ENCODE measurements around the gene STARD3NL. TPM values are rescaled to one million over a fixed set of nuclear protein-coding genes. Genes with fewer than 3 reads are reported as not detected.
"Not testable (repeated sequence)": the region's sequence is repeated elsewhere in the genome, so short reads cannot be mapped to it uniquely, and the experiment has no call there.

Gene STARD3NL
- total and polyA plus RNA-seq, 7 donors, result 11.1 to 28.5 (median 15.6) TPM

GRCh38 chr7:38265958-38266357 lies 87.9 kb downstream of the STARD3NL start:
- H3K4me1 ChIP-seq; H3K36me3 ChIP-seq (ENCODE audit: insufficient read depth in 1 of 2, low read depth in 1 of 2); H3K27ac ChIP-seq; H3K27me3 ChIP-seq (ENCODE audit: insufficient read depth in 3 of 3, low read length in 2 of 3); DNase-seq; H3K9me3 ChIP-seq; H3K4me3 ChIP-seq; ATAC-seq; intact Hi-C loops (cut with DNase I): not testable (repeated sequence)
- 55 to 61% (median 56%) methylated on average over 3 of the region's 3 CpGs for WGBS, 3 donors

GRCh38 chr7:38269704-38270346 lies 91.8 kb downstream of the STARD3NL start:
- intact Hi-C loops (cut with DNase I); H3K4me1 ChIP-seq: not testable (repeated sequence)
- 73 to 81% (median 80%) methylated on average over 4 of the region's 4 CpGs for WGBS, 3 donors

GRCh38 chr7:38270405-38270804 lies 92.4 kb downstream of the STARD3NL start:
- H3K4me1 ChIP-seq; intact Hi-C loops (cut with DNase I); H3K27me3 ChIP-seq (ENCODE audit: insufficient read depth in 3 of 3, low read length in 2 of 3); DNase-seq; H3K9me3 ChIP-seq; H3K4me3 ChIP-seq; ATAC-seq; H3K27ac ChIP-seq; H3K36me3 ChIP-seq (ENCODE audit: insufficient read depth in 1 of 2, low read depth in 1 of 2): not testable (repeated sequence)
- 80 to 83% (median 82%) methylated on average over 1 of the region's 2 CpGs for WGBS, 3 donors

More at GRCh38 chr7:38269704-38270346, 91.8 kb downstream of the STARD3NL start:
- not testable (repeated sequence) for DNase-seq; H3K4me3 ChIP-seq; H3K27me3 ChIP-seq (ENCODE audit: insufficient read depth in 3 of 3, low read length in 2 of 3); H3K9me3 ChIP-seq; H3K27ac ChIP-seq; ATAC-seq; H3K36me3 ChIP-seq (ENCODE audit: insufficient read depth in 1 of 2, low read depth in 1 of 2)

- Histone ChIP-seq H3K27me3 (ENCODE audit: insufficient read depth in 3 of 3, low read length in 2 of 3) (no peaks in the 10 kb centered on the region), H3K4me1 (no peaks in the 10 kb centered on the region), H3K36me3 (ENCODE audit: insufficient read depth in 1 of 2, low read depth in 1 of 2) (no peaks in the 10 kb centered on the region), H3K27ac (no peak within 1 kb of the TSS), H3K4me3 (no peak within 1 kb of the TSS), H3K9me3 (no peaks in the 10 kb centered on the region)
- ATAC-seq (no peak), DNase-seq (no peak)
- 89 to 91% (median 90%) methylated on average over 2 of the region's 2 CpGs for WGBS, 3 donors
- TF ChIP-seq CTCF (IDR thresholded peaks at IDR 0.05), result no peak
- intact Hi-C loops (cut with DNase I), result no loop called here
These were observed 95.4 kb downstream of the STARD3NL start, which contains the start of gene TARP for GRCh38 chr7:38273286-38273995. TSS of gene TARP (minus strand) at chr7:38273636.

- DNase-seq, result no peak
- H3K4me1 ChIP-seq, result no peaks in the 10 kb centered on the region
- no peak overlapping the region for H3K27ac ChIP-seq
- H3K4me3 ChIP-seq, result no peak overlapping the region
- no peaks in the 10 kb centered on the region for H3K9me3 ChIP-seq
- TF ChIP-seq CTCF (IDR thresholded peaks at IDR 0.05), result no peak
- no peaks in the 10 kb centered on the region for H3K36me3 ChIP-seq (ENCODE audit: insufficient read depth in 1 of 2, low read depth in 1 of 2)
- WGBS, 3 donors, result 76 to 85% (median 84%) methylated on average over 4 of the region's 4 CpGs
- intact Hi-C loops (cut with DNase I), result no loop called here
- no peaks in the 10 kb centered on the region for H3K27me3 ChIP-seq (ENCODE audit: insufficient read depth in 3 of 3, low read length in 2 of 3)
- no peak for ATAC-seq
These were observed 96.4 kb downstream of the STARD3NL start for GRCh38 chr7:38274486-38274885.

- intact Hi-C loops (cut with DNase I), result no loop called here
- WGBS, 3 donors, result 83 to 88% (median 86%) methylated on average over 3 of the region's 3 CpGs
- Histone ChIP-seq H3K27ac (no peak overlapping the region), H3K4me1 (no peaks in the 10 kb centered on the region), H3K4me3 (no peak overlapping the region), H3K9me3 (no peaks in the 10 kb centered on the region), H3K36me3 (ENCODE audit: insufficient read depth in 1 of 2, low read depth in 1 of 2) (no peaks in the 10 kb centered on the region), H3K27me3 (ENCODE audit: insufficient read depth in 3 of 3, low read length in 2 of 3) (no peaks in the 10 kb centered on the region)
- DNase-seq, result no peak
- TF ChIP-seq CTCF (IDR thresholded peaks at IDR 0.05), result no peak
- no peak for ATAC-seq
These were observed 97.0 kb downstream of the STARD3NL start for GRCh38 chr7:38274927-38275620.
